Stomach (tissue), 4 donors: ENCODE data around the gene SLBP.

Experiments
- CTCF ChIP-seq, 7 experiments: fragments of 450-650 bp in 4 of 7; fragments of 200-600 bp in 3 of 7; sonication (generic) in 3 of 7; IDR thresholded peaks; one replicate each; pipeline ENCODE4 v1.5.1; 2016 to 2019; ENCODE audit warnings: antibody characterized with exemption in 7 of 7, control low read depth in 2 of 7, mild to moderate bottlenecking in 1 of 7
- POLR2A ChIP-seq, 4 donors: fragments of 450-650 bp; IDR thresholded peaks; one replicate each; pipeline ENCODE4 v1.6.1; 2016; ENCODE audit warnings: antibody characterized with exemption in 4 of 4, control low read depth in 2 of 4, mild to moderate bottlenecking in 1 of 4, moderate library complexity in 1 of 4
- POLR2AphosphoS5 ChIP-seq, 3 donors: sonication (generic); formaldehyde crosslinking; IDR thresholded peaks; one replicate each; pipeline ENCODE4 v1.6.1; 2016; ENCODE audit warnings: antibody characterized with exemption in 3 of 3

GRCh38 chr4:1715002-1715758 lies 3.1 kb upstream of the SLBP start:
- no peak for TF ChIP-seq CTCF (IDR thresholded peaks at IDR 0.05)
- no peak for TF ChIP-seq POLR2A (IDR thresholded peaks at IDR 0.05)
- TF ChIP-seq POLR2AphosphoS5 (IDR thresholded peaks at IDR 0.05): no peak
